CD4-positive, alpha-beta T cell treated with Interleukin-1 beta for 1 hour (primary cell): ENCODE measurements around the gene ARFIP2.

ENCODE experiments used
- DNase-seq, 2 donors: peaks; one replicate each; pipeline ENCODE4 v3.0.0-alpha.2; 2020 to 2022

Gene ARFIP2

GRCh38 chr11:6438979-6439571 lies 42.1 kb downstream of the ARFIP2 start:
- DNase-seq = peak; percentile 32 to 49

- DNase-seq = peak; percentile 11 to 16
These were observed 43.1 kb downstream of the ARFIP2 start for GRCh38 chr11:6437993-6438392.

- DNase-seq = no peak
These were observed 43.7 kb downstream of the ARFIP2 start for GRCh38 chr11:6437423-6437822.

GRCh38 chr11:6433998-6434660 lies 47.0 kb downstream of the ARFIP2 start:
- DNase-seq = no peak

GRCh38 chr11:6431861-6432260 lies 49.3 kb downstream of the ARFIP2 start:
- no peak for DNase-seq

- no peak for DNase-seq
These were observed 53.6 kb downstream of the ARFIP2 start for GRCh38 chr11:6427516-6427915.
